ENCODE data around the gene IHH. TPM values are rescaled to one million over a fixed set of nuclear protein-coding genes. Genes with fewer than 3 reads are reported as not detected.

IHH gene
- total RNA-seq, 1 experiment from 2014 or later = not detected

GRCh38 chr2:219089330-219089729, 28.6 kb upstream of the IHH start:
- Mint-ChIP-seq H3K27me3 (ENCODE audit: low read depth) (no peaks in the 10 kb centered on the region), H3K27ac (no peak overlapping the region), H3K4me3 (no peak overlapping the region), H3K36me3 (ENCODE audit: insufficient read depth in 1 of 3, low read depth in 3 of 3) (peaks cover 0 to 1% (median 0%) of the 10 kb centered on the region in 3 experiments; a peak in 1 of 7 replicates), H3K9me3 (peaks cover 0 to 3% of the 10 kb centered on the region in 2 experiments; a peak in 2 of 5 replicates), H3K4me1 (peaks cover 11% of the 10 kb centered on the region in 2 experiments)
- Histone ChIP-seq H3K56ac (ENCODE audit: insufficient read length, low read depth, low read length) (no peak overlapping the region), H2AFZ (ENCODE audit: low read length) (no peak overlapping the region), H4K91ac (ENCODE audit: insufficient read length, low read depth, low read length) (no peak overlapping the region), H2BK12ac (ENCODE audit: insufficient read length, low read depth, low read length) (no peak overlapping the region), H3K4ac (ENCODE audit: low read depth, low read length) (no peak overlapping the region), H4K5ac (ENCODE audit: insufficient read length, low read depth, low read length) (no peak overlapping the region), H4K8ac (replicated peaks; ENCODE audit: insufficient read length, low read depth, low read length) (no peak overlapping the region), H4K20me1 (ENCODE audit: control insufficient read depth, insufficient read depth, insufficient read length) (no peaks in the 10 kb centered on the region), H2BK5ac (ENCODE audit: insufficient read length, low read length) (no peak overlapping the region), H3K18ac (ENCODE audit: insufficient read length, low read depth, low read length) (no peak overlapping the region), H3K79me1 (ENCODE audit: insufficient read depth, low read depth, low read length, poor library complexity, severe bottlenecking) (no peaks in the 10 kb centered on the region), H3K27me3 (ENCODE audit: insufficient read depth, low read length) (no peaks in the 10 kb centered on the region), H3K9ac (ENCODE audit: extremely low read depth, insufficient read length, low read length) (no peak overlapping the region), H2AK5ac (ENCODE audit: insufficient read length, low read length) (no peak overlapping the region), H2BK15ac (ENCODE audit: low read depth, low read length) (no peak overlapping the region), H3K23me2 (ENCODE audit: insufficient read length, low read depth, low read length, poor library complexity, severe bottlenecking) (no peaks in the 10 kb centered on the region), H3K4me1 (ENCODE audit: insufficient read depth, low read length) (no peaks in the 10 kb centered on the region; the same call in 1 of the 2 replicates), H3K4me2 (ENCODE audit: insufficient read depth, insufficient read length, low read length) (no peak overlapping the region), H3K79me2 (ENCODE audit: insufficient read depth, low read length) (no peaks in the 10 kb centered on the region), H3T11ph (ENCODE audit: low read length) (no peak overlapping the region), H2BK120ac (ENCODE audit: low read depth, low read length, poor library complexity, severe bottlenecking) (no peak overlapping the region), H2BK20ac (ENCODE audit: low read depth, low read length, poor library complexity, severe bottlenecking) (no peak overlapping the region), H3K9me3 (ENCODE audit: control insufficient read depth, low read depth, low read length) (no peaks in the 10 kb centered on the region), H3K23ac (ENCODE audit: insufficient read length, low read depth, low read length) (no peak overlapping the region), H3K27ac (ENCODE audit: insufficient read length, low read depth, low read length) (no peak overlapping the region), H3K14ac (ENCODE audit: insufficient read depth, low read length) (no peak overlapping the region)
- no CpG with 5 or more reads among the region's 4 CpGs for WGBS (ENCODE audit: extremely low coverage, insufficient read length, low lambda C conversion rate)
- no peak for DNase-seq
- no peak for TF ChIP-seq CTCF (conservative IDR thresholded peaks at IDR 0.05)
